NCI-H1930 (cell line): ENCODE measurements around the gene SPACDR.

Source experiments
- DNase-seq, 2 experiments: peaks; one replicate each; lab custom pipeline; 2025; lab: John Stamatoyannopoulos, UW

Gene SPACDR

GRCh38 chr7:100413346-100413745 is 50.7 kb downstream of the SPACDR start:
- DNase-seq: no peak

- no peak for DNase-seq
Observed at GRCh38 chr7:100411101-100411500, 53.0 kb downstream of the SPACDR start.

- DNase-seq: peak; percentile 26 to 43
Observed at GRCh38 chr7:100407285-100408180, 56.5 kb downstream of the SPACDR start.

DNA sequence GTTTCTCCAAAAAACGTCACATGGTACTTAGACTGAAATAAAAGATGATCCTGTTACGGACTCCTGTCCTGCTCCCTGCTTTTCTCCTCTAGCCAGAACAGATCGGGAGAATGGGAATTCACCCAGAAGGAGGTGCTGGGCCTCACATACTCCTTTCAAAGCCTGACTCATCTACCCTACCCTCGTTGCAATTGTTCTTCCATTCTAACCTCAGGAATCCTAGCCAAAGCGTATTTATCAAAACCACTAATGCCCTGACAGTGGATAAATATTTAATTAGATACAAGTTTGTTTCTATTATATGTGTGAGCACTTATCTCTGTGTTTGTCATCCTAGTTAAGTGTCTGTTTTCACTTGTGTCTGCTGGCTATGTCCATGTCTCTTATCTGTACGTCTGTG is 57.3 kb downstream of the SPACDR start:
- no peak for DNase-seq
